Sigmoid colon (tissue), 7 donors: Measurements from ENCODE around the gene AP4S1. TPM values are rescaled to one million over a fixed set of nuclear protein-coding genes. Genes with fewer than 3 reads are reported as not detected.

Source experiments
- DNase-seq: peaks from one replicate; pipeline ENCODE4 v3.0.0-alpha.2; 2019
- H3K27ac ChIP-seq, 4 donors: fragments of 200-600 bp; sonication (generic); one replicate each; pipeline ENCODE4 v1.5.1; 2016 to 2019; ENCODE audit warnings: mild to moderate bottlenecking in 1 of 4
- H3K27me3 ChIP-seq, 3 donors: fragments of 200-600 bp; sonication (generic); one replicate each; pipeline ENCODE4 v1.5.1; 2019; ENCODE audit warnings: mild to moderate bottlenecking in 1 of 3
- H3K36me3 ChIP-seq, 4 donors: fragments of 200-600 bp; sonication (generic); one replicate each; pipeline ENCODE4 v1.5.1; 2016 to 2019
- H3K4me1 ChIP-seq, 4 donors: fragments of 200-600 bp; sonication (generic); one replicate each; pipeline ENCODE4 v1.5.1; 2017 to 2019
- H3K4me3 ChIP-seq, 4 donors: fragments of 200-600 bp; sonication (generic); one replicate each; pipeline ENCODE4 v1.5.1; 2017 to 2019; ENCODE audit warnings: mild to moderate bottlenecking in 2 of 4, moderate library complexity in 1 of 4
- H3K9me3 ChIP-seq, 4 donors: fragments of 200-600 bp in 3 of 4; sonication (generic) in 3 of 4; one replicate each; pipeline versions ENCODE4 v1.5.1 to v1.6.1; 2013 to 2019
- CTCF ChIP-seq, 4 experiments: fragments of 450-650 bp in 3 of 4; fragments of 200-600 bp in 1 of 4; IDR thresholded peaks; one replicate each; pipeline ENCODE4 v1.5.1; 2016 to 2019; ENCODE audit warnings: antibody characterized with exemption in 4 of 4, mild to moderate bottlenecking in 3 of 4, moderate library complexity in 2 of 4
- EP300 ChIP-seq, 4 donors: sonication (generic); formaldehyde crosslinking; IDR thresholded peaks; one replicate each; pipeline ENCODE4 v1.6.1; 2017; ENCODE audit warnings: antibody characterized with exemption in 4 of 4
- POLR2A ChIP-seq, 2 donors: fragments of 450-650 bp; IDR thresholded peaks; one replicate each; pipeline ENCODE4 v1.6.1; 2016; ENCODE audit warnings: antibody characterized with exemption in 2 of 2, mild to moderate bottlenecking in 2 of 2, moderate library complexity in 2 of 2
- POLR2AphosphoS5 ChIP-seq, 4 donors: sonication (generic); formaldehyde crosslinking; IDR thresholded peaks; one replicate each; pipeline ENCODE4 v1.6.1; 2017; ENCODE audit warnings: antibody characterized with exemption in 4 of 4
- WGBS, 2 donors: extraction: QIAGEN DNeasy Blood & Tissue Kit; methylation state at CpG; one replicate each; pipeline ENCODE4 v1.1.7; 2013; 5-methylcytosine and 5-hydroxymethylcytosine counted together
- intact Hi-C: fragments of 100-400 bp; cut with DNase I; formaldehyde crosslinking; loops from one replicate; pipeline ENCODE4 v1.15.1; 2023
- polyA plus RNA-seq, 3 donors: library from polyadenylated mRNA; stranded (reverse); fragments of 200-250 nt; gene quantifications; one replicate each; pipeline ENCODE4 v1.2.3, GENCODE V29; 2013
- total RNA-seq, 4 donors: library from RNA; depleted of rRNA; stranded (reverse); fragments of >200 nt; gene quantifications; one replicate each; pipeline ENCODE4 v1.1.0, GENCODE V29; 2016
- donor health status: healthy with polysubstance abuse.
- donor health status: Bipolar disorder and iron deficiency.
- donor health status: healthy.

The AP4S1 gene
- total and polyA plus RNA-seq, 7 donors, result 4.8 to 29.1 (median 13.8) TPM

GRCh38 chr14:31078766-31079165 lies 53.3 kb downstream of the AP4S1 start:
- intact Hi-C loops, result no loop called here
- TF ChIP-seq EP300 (IDR thresholded peaks at IDR 0.05) (no peak), CTCF (IDR thresholded peaks at IDR 0.05) (no peak), POLR2AphosphoS5 (IDR thresholded peaks at IDR 0.05) (no peak), POLR2A (IDR thresholded peaks at IDR 0.05) (no peak)
- no peaks in the 10 kb centered on the region for H3K9me3 ChIP-seq
- peaks cover 0 to 8% (median 5%) of the 10 kb centered on the region in 4 donors for H3K4me1 ChIP-seq
- H3K27ac ChIP-seq, result no peak overlapping the region
- H3K27me3 ChIP-seq, result no peaks in the 10 kb centered on the region
- H3K4me3 ChIP-seq, result no peak overlapping the region
- H3K36me3 ChIP-seq, result peaks cover 0 to 19% (median 0%) of the 10 kb centered on the region in 4 donors
- no peak for DNase-seq
- WGBS, 2 donors, result 45 to 68% methylated on average over 2 of the region's 2 CpGs

DNA sequence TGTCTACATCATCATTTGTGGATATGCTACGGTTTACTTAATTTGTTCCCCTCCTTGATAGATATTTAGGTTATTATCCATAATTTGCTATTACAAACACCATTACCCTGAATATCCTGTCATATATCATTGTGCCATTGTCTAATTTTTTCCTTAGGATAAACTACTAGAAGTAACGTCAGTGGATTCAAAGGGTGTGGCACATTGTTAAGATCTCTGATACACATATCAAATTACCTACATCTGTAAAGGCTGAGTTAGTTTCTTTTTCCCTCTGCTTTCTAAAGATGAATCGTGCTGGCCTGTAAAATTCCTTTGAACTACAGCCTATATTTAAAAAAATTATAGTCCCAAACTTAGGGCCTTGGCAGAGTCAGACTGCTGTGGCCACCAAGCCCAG lies 54.6 kb downstream of the AP4S1 start:
- WGBS, 2 donors, result 20 to 57% methylated on average over 3 of the region's 3 CpGs
- Histone ChIP-seq H3K27me3 (no peaks in the 10 kb centered on the region), H3K27ac (no peak overlapping the region), H3K36me3 (peaks cover 0 to 20% (median 0%) of the 10 kb centered on the region in 4 donors), H3K4me3 (no peak overlapping the region), H3K4me1 (peaks cover 0 to 8% (median 5%) of the 10 kb centered on the region in 4 donors), H3K9me3 (no peaks in the 10 kb centered on the region)
- DNase-seq, result no peak
- intact Hi-C loops, result no loop called here
- TF ChIP-seq POLR2AphosphoS5 (IDR thresholded peaks at IDR 0.05) (no peak), POLR2A (IDR thresholded peaks at IDR 0.05) (no peak), EP300 (IDR thresholded peaks at IDR 0.05) (no peak), CTCF (IDR thresholded peaks at IDR 0.05) (no peak)

DNA sequence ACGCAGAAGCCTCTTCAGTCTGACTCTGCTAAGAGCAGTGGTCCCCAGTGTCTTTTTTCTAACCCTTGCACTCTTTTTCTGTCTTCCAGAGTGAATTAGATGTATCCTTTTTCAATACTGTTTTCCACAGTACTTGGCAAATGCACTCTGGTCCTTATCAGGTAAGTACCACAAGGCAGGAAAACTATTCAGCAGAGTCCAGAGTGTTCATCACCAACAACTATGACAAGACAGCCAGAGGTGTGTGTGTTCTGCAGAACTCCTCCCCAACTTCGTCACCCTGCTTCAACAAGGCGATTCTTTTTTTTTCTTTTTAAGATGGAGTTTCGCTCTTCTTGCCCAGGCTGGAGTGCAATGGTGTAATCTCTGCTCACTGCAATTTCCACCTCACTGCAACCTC lies 55.0 kb downstream of the AP4S1 start:
- intact Hi-C loops, result no loop called here
- Histone ChIP-seq H3K36me3 (peaks cover 0 to 17% (median 0%) of the 10 kb centered on the region in 4 donors), H3K27ac (no peak overlapping the region), H3K9me3 (no peaks in the 10 kb centered on the region), H3K4me1 (peaks cover 0 to 8% (median 5%) of the 10 kb centered on the region in 4 donors), H3K27me3 (no peaks in the 10 kb centered on the region), H3K4me3 (no peak overlapping the region)
- WGBS, 2 donors, result 77 to 90% methylated on average over 4 of the region's 4 CpGs
- no peak for DNase-seq
- TF ChIP-seq POLR2AphosphoS5 (IDR thresholded peaks at IDR 0.05) (no peak), EP300 (IDR thresholded peaks at IDR 0.05) (no peak), POLR2A (IDR thresholded peaks at IDR 0.05) (no peak), CTCF (IDR thresholded peaks at IDR 0.05) (no peak)

DNA sequence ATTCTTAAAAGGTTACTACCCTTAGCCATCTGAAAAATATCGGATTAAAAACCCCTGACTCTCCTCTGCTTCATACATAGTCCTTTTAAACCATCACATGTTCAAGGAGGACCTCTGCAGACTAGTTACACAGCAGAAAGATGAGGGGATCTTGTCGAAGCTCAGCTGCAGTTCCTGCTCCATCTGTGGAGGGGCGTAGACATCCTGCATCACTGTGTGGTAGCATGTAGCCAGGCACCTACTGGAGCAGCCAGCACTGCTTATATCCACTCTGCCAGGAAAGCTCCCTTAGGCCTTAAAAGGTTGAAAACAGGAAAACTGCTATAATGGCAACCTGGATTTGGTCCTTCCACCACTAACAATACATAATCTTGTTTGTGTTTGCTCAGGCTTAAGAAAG lies 58.3 kb downstream of the AP4S1 start:
- H3K9me3 ChIP-seq, result no peaks in the 10 kb centered on the region
- WGBS, 2 donors, result 88 to 92% methylated on average over 3 of the region's 3 CpGs
- H3K4me3 ChIP-seq, result no peak overlapping the region
- TF ChIP-seq POLR2AphosphoS5 (IDR thresholded peaks at IDR 0.05) (no peak), EP300 (IDR thresholded peaks at IDR 0.05) (no peak), POLR2A (IDR thresholded peaks at IDR 0.05) (no peak), CTCF (IDR thresholded peaks at IDR 0.05) (no peak)
- H3K36me3 ChIP-seq, result peaks cover 0 to 17% (median 0%) of the 10 kb centered on the region in 4 donors
- no peak for DNase-seq
- intact Hi-C loops, result loop anchor here (2.0 kb wide), 1 partner anchor 103 kb away; no protein-coding TSS in a partner anchor
- H3K4me1 ChIP-seq, result peaks cover 0 to 5% (median 1%) of the 10 kb centered on the region in 4 donors
- peak overlapping the region in 1 of 4 donors; percentile 62 for H3K27ac ChIP-seq
- H3K27me3 ChIP-seq, result no peaks in the 10 kb centered on the region

DNA sequence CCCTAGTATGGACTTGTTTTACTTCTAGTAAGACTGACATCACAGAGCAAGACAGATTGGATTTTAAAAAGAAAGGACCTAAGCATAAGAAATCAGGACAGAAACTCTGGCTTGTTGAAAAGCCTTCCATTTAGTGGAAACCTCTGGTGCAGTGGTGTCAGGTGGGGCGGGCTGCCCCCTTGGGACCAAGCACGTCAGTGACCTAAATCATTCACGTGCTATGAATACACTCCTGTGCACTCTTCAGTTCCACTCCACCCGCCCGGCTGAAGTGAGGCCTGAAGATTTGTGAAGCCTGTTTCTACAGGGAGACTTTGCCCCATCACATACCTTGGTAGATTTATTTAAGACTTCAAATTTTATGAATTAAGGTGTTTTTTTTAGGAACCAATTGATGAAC lies 58.9 kb downstream of the AP4S1 start:
- no peak for TF ChIP-seq EP300 (IDR thresholded peaks at IDR 0.05)
- no peak for TF ChIP-seq POLR2AphosphoS5 (IDR thresholded peaks at IDR 0.05)
- TF ChIP-seq CTCF (IDR thresholded peaks at IDR 0.05), result no peak
- TF ChIP-seq POLR2A (IDR thresholded peaks at IDR 0.05), result no peak

More for the DNA sequence above, 58.9 kb downstream of the AP4S1 start:
- WGBS, 2 donors, result 85 to 93% methylated on average over 5 of the region's 5 CpGs
- Histone ChIP-seq H3K4me3 (no peak overlapping the region), H3K36me3 (peaks cover 0 to 17% (median 0%) of the 10 kb centered on the region in 4 donors), H3K4me1 (no peaks in the 10 kb centered on the region), H3K27ac (peak overlapping the region in 1 of 4 donors; percentile 62), H3K27me3 (no peaks in the 10 kb centered on the region), H3K9me3 (no peaks in the 10 kb centered on the region)
- intact Hi-C loops, result no loop called here
- no peak for DNase-seq
